Stimulated activated CD8-positive, alpha-beta memory T cell treated with anti-CD3 and anti-CD28 coated beads, Interleukin-12 subunit alpha, Interleukin-12 subunit beta, amount 100 ng/mL, for 1 hour (primary cell): ENCODE measurements around the gene C10orf53.
"Not testable (repeated sequence)": the region's sequence is repeated elsewhere in the genome, so short reads cannot be mapped to it uniquely, and the experiment has no call there.

Experiments
- DNase-seq: peaks from one replicate; pipeline ENCODE4 v3.0.0-alpha.2; 2020; ENCODE audit warnings: low read depth

The C10orf53 gene

DNA sequence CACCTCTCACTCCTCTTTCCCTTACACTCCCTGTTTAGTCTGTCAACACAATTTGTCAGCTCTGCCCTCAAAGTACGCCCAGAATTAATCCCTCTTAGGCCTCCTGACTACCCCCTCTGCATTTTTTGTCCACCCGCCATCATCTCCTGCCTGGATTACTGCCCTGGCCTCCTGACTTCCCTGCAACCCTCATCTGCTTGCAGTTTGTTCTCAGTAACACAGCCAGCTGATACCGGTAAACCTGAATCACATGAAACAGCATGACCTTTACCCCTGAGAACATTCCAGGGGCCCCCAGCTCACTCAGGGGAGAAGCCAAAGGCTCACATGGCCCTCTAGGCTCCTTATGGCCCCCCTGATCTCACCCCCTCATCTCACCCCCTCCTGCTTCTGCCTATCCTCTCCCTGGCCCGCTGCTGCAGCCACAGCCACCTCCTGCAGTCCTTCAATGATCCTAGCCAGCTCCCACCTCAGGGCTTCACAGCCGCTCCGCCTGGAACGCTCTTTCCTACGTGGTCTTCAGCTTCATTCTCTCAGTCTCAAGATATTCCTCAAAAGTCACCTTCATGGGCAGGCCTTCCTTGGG lies 8.9 kb downstream of the C10orf53 start:
- DNase-seq = no peak

DNA sequence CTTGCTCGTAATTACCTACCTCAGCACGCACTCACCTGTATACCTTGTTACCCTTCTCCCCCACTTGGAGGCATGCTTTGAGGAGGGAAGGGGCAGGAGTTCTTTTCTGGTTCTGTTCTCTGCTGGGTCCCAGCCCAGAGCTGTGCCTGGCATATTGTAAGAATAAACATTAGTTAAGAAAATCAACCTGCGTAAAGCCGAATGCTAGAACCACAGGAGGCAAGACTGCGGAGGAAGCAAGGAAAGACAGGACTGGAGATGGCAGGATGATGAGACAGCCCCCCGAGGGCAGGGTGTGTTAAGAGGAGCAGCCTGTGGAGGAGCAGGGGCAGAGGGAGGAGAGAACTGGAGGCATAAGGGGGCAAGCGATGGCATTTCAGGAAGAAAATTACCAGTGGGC lies 9.5 kb downstream of the C10orf53 start:
- no peak for DNase-seq

GRCh38 chr10:49689882-49690510 lies 10.5 kb downstream of the C10orf53 start:
- DNase-seq = no peak

DNA sequence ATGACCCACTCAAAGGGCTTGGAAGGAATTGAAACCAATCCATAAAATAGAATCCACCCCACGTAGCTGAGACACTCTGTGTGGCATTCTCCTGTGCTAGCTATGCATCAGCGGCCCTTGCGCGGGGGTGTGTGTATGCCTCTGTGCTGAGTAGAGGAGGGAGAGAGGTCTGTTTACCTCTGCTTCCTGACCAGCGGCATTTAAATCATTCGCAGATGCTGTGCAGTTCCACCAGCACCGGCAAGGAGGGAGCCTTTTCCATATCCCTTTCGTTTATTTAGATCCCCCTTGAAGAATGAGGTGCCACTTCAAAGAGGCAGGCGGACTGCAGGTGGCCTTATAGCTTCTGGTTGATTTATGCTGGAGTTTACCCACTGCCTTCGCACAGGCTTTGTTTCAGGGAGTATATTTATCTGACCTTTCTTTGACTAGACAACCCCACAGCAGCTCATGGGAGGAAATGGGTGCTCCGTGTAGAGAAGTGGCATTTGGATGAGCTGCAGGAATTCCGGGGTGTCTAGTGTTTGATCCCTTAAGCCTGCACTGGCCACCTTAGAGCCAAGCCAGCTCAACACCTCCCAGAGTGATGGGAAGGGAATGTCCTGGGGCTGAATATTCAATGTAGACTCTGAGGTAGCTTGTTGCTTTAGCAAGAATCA lies 11.4 kb downstream of the C10orf53 start:
- DNase-seq = no peak

- DNase-seq = no peak
These were observed 12.1 kb downstream of the C10orf53 start for GRCh38 chr10:49691588-49691987.

DNA sequence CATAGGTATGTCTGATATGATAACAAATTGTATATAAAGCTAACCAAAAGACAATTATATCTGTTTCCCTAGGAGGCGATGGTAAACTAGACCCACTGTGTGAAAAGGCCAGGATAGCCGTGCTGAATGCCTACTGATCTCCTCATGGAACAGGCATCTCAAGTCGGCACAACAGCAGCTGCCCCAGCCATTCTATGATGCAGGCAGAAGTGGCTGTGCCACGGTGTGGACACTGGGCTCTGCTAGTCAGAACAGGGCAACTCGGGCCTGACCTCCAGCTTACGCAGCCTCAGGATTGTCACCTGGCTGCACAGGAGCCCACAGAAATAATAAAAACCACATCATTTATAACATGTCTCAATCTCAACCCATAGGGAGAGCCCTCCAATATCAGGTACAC lies 15.0 kb downstream of the C10orf53 start:
- no peak for DNase-seq

- DNase-seq = no peak
These were observed 16.9 kb downstream of the C10orf53 start for GRCh38 chr10:49696311-49696710.

DNA sequence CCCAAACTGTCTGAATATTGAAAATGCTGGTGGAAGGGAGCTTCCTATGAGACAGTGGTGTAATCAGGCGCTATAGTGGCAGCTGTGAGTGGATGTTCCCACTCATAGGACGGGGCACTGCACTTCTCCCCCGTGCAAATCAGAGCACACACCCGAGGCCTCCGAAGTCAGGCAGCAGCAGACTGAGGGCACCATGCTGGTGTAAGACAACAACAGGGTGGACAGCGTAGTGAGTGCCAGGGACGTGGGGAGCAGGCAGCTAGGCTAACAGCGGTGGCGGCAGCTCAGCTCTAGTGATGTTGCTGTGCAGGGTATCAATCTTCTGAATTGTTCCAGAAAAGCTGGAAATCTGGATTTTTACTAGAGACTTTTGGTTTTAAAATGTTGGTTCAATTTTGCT lies 19.2 kb downstream of the C10orf53 start:
- DNase-seq = no peak

DNA sequence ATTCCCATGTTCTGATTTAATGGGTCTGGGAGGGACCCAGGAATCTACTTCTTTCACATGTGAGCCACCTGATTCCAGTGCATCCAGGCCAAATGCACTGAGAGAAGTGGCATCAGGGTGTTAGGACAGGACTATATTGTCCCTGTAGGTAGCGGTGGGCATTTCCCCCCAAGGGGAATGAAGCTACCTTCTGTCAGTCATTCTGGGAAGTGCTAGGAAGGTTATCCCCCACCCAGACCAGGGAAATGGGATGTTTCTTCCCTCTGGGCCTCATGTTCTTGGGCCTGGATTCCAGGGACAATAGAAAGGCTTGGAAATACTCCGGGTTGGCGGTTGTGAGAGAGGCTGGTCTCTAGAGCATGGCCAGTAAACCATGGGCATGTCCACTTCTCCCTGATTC lies 20.8 kb downstream of the C10orf53 start:
- no peak for DNase-seq

- no peak for DNase-seq
These were observed 21.5 kb downstream of the C10orf53 start for GRCh38 chr10:49700997-49701396.

GRCh38 chr10:49707585-49707984 lies 28.1 kb downstream of the C10orf53 start:
- DNase-seq = no peak

DNA sequence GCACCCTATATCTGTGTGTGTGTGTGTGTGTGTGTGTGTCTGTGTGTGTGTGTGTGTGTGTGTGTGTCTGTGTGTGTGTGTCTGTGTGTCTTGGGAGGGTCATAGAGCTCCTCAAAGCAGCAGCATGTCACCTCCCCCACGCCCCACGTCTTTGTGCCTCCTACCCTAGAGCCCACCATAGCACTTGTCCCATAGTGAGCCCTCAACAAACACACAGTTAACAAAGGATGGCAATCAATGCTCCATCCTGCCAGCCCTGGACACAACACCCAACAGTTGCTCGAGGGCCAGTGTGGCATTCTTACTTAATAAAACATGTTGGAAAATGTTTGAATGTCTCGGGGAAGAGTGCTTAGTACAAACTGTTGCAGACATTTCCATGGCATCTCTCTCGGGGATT lies 30.5 kb downstream of the C10orf53 start:
- DNase-seq = no peak

DNA sequence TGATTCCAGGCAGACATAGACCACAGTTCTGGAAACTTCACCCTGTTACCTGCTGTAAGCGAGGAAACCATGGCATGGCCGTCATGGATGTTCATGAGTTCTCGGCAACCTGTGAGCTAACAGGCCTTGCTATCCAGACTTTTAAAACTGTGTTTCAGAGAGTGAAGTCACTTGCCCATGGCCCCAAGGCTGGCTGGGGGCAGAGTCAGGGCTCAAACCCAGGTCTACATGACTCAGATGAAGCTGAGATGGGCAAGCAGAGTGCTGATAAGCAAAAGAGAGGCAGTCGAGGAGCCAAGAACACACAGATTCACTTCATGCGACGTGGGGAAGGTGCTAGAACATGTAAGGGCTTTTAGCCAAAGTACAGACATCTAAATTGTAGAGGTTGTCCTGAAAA lies 31.5 kb downstream of the C10orf53 start:
- no peak for DNase-seq

DNA sequence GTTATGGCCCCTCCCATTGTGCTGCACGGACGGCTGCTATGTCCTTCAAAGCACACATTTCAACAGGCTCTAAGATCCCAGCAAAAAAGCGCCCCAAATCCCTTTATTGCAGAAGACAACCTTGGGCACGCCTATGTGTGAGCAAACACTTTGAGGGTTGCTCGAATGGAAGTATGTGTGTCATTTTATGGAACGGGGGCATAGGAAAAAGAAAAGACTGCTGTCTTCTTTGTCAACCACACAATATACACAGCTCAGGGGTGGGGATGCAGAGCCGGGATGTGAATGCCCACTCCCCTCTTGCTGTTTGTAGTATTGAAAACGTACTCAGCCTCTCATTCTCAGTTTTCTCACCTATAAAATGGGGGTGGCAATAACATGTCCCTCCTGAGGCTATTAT lies 32.0 kb downstream of the C10orf53 start:
- DNase-seq = no peak

DNA sequence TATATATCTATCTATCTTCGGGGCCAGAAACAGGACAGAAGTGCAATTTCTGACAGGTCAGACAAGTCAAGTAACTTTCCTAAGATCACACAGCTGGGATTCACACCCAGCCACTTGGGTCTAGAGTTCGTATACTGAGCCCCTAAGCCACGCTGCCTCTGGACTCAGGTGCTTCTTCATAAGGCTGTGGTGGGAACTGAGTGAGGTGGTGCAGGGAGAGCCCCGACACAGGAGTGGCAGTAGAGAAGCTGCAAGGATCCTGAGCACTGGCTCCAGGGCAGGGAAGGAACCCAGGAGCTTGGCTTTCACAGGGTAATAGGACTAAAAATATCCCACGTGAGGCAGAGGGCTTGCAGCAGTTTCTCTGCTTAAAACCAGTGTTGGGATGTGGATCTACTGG lies 33.8 kb downstream of the C10orf53 start:
- DNase-seq = no peak

- DNase-seq = not testable (repeated sequence)
These were observed 35.7 kb downstream of the C10orf53 start for GRCh38 chr10:49715157-49715556.

DNA sequence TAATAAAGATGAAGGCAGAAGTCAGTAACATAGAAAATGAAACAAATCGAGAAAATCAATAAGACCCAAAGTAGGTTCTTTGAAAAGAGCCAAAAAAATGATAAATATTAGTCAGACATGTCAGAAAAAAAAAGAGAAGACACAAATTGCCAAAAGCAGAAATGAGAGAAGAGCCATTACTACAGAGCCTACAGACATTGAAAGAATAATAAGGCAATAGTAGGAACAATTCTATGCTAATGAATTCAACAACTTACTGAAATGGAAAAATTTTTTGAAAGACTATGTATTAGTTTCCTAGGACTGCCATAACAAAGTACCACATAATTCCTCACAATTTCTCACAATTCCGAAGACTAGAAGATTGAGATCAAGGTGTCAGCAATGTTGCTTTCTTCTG lies 47.1 kb downstream of the C10orf53 start:
- DNase-seq = no peak

DNA sequence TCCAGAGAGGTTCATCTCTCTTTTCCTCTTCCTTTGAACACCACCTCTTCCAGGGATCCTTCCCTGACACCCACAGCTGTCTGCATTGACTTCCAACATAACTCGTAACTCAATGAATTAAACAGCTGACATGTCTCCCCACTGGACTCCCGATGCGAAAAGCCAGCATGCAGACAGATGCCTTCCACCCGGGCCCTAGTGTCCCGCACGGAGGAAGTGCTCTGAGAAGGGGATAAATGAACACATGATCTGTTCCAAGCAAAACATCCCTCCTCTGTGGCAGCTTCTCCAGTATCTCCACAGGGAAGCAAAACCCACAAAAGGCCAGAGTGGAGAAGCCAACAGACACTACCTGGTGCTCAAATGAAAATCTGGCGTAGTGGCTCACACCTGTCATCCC lies 54.4 kb downstream of the C10orf53 start:
- no peak for DNase-seq

DNA sequence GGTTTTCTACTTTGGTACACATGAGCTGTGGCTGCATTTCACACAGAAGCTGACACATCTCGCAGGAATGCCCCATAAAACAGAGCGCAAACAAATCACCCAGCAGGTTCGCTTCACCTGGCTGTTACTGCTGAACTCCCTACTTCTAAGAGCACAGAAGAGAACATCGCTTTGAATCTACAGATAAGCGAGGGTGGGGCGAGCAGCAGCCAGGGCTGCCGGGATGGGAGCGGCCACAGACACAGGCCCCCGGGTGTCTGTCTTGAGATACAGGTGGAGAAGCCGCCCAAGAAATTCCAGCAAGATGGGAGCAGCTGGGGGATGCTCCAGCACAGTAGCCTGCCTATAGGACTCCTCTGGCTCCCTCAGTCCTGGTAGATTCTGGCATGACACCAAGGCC lies 55.2 kb downstream of the C10orf53 start:
- DNase-seq = no peak

GRCh38 chr10:49735161-49735560 lies 55.7 kb downstream of the C10orf53 start:
- no peak for DNase-seq

GRCh38 chr10:49735848-49736563 lies 56.6 kb downstream of the C10orf53 start:
- DNase-seq = no peak

DNA sequence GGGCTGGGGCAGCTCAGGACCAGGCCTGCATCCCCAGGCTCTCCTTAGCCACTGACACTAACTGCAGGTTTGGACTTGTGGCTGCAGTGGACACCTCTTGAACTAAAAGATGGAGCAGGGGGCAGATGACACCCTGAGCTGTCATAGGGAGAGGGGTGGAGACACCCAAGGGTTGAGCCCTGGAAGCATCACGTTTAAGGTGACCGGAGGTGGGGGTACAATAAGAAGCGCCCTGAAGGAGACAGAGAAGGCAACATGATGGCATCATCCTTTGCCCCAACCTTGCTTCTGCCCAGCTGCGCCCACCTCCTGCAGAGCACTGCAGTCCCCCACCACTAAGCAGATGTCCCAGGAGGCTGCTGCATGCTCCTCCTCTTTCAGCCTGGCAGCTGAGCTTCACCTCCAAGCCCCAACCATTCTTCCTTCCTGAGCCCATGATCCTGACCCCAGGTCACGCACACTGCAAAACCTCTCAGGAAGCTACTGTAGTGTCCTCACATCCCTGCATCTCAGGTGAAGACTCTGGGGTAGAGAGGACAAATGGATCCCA lies 57.2 kb downstream of the C10orf53 start:
- no peak for DNase-seq
